ENCODE data around the gene EPHA8.

EPHA8 gene

DNA sequence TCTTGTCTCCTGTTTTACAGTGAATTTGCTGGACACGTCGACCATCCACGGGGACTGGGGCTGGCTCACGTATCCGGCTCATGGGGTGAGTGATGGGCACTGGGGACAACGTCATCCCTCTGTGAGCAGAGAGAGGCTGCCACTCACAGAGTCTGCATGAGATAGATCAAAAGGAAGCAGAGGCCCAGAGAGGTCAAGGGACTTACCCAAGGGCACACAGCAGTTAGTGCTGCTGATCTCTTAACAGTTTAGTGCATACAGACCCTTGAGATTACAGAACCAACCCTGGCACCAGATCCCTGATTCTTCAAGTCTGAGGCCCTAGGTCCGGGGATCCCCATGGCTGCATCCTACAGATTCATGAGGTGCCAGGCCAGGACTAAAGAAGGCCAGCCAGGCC, 6.0 kb downstream of the EPHA8 start:
- TF ChIP-seq, protein P1, sequence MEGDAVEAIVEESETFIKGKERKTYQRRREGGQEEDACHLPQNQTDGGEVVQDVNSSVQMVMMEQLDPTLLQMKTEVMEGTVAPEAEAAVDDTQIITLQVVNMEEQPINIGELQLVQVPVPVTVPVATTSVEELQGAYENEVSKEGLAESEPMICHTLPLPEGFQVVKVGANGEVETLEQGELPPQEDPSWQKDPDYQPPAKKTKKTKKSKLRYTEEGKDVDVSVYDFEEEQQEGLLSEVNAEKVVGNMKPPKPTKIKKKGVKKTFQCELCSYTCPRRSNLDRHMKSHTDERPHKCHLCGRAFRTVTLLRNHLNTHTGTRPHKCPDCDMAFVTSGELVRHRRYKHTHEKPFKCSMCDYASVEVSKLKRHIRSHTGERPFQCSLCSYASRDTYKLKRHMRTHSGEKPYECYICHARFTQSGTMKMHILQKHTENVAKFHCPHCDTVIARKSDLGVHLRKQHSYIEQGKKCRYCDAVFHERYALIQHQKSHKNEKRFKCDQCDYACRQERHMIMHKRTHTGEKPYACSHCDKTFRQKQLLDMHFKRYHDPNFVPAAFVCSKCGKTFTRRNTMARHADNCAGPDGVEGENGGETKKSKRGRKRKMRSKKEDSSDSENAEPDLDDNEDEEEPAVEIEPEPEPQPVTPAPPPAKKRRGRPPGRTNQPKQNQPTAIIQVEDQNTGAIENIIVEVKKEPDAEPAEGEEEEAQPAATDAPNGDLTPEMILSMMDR (IDR thresholded peaks at IDR 0.05): no peak

DNA sequence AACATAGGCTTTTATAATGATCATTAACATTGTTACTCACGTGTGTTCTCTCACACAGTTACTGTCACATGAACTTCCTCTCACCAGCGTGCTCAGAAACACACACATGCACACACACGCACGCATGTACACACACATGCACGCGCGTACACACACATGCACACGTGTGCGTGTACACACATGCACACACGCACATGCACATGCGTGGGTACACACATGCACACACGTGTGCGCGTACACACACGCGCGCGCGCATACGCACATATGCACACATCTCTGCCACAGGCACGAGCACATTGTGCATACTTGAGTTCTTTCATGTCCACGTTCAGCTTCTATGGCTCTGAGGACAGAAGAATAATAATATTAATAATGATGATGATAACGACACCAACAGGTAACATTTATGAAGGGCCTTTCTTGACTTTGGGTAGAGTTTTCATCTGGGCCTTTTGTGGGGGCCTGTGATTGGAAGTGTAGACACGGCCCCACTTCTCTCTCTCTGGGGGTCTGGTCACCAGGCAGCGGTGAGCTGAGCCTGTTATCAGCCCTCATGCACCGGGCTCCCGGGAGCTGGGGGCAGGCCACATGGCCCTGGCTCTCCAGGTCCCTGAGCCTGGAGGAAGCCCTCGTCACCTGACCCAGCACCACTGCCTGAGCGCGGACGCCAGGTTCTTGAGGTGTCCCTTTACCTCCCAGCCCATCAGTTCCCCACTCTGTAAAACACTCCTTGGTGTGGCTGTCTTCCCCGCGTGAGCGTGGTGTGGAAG, 7.0 kb downstream of the EPHA8 start:
- TF ChIP-seq, protein P1 (IDR thresholded peaks at IDR 0.05): no peak

DNA sequence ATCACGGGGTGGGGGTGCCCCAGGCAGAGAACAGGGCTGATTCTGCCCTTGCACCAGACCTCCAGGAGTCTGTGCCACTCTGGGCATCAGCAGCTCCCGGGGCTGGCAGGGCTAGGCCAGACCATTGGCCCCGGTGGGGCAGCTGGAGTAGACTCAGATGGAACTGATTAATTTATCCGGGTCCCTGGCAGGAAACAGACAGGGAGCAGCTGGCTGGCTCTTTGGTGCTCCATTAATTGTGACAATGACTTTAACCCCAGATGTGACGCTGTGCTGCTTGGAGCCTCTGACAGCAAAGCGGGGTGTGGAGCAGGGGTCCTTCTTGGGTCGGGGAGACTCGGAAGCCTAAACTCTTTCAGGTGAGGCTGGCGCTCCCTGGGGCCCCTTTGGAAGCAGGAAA, 9.5 kb downstream of the EPHA8 start:
- TF ChIP-seq, protein P1 (IDR thresholded peaks at IDR 0.05): no peak

DNA sequence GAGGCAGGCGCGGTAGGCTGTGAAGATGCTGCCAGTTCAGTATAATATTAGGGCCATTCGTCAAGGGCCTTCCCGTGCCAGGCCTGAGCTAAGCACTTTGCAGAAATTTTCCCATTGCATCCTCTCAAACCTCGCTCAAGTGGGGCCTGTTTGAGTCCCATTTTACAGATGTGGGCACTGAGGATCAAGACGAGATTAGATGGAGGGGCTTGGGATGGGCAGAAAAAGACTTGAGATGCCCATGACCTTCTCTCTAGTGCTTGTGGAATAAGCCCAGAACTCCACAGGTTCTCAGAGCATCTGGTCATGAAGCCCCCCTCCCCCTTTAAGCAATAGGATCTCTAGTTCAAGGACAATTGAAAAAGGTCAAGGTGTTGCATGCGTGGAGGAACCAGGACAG, 9.9 kb downstream of the EPHA8 start:
- TF ChIP-seq, protein P1 (IDR thresholded peaks at IDR 0.05): no peak

DNA sequence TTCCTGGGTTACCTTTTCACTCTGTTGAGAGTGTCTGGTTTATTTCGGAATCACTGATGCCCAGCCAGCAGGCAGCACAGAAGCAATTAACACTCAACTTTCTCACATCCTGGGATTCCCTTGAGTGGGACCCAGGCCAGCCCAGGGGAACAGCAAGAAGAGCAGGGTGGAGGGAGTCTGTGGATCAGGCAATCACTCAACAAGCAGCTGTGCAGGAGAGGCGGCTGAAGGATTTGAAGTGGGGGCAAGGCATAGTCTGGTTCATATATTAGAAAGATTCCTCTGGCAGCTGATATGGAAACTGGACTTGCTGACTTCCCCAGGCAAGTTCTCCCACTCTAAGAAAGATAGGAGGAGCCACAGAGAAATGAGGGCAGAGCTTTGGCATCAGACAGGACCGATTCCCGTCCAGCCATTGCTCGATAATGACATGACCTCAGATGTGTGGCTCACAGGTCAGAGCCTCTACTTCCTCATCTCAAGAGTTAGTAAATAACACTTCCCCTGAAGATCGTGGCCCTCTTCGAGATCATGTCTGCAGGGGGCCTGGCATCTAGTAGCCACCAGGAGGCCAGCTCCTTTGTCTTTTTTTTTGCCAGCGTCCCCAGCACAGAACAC, 12.4 kb downstream of the EPHA8 start:
- TF ChIP-seq, protein P1 (IDR thresholded peaks at IDR 0.05): no peak

DNA sequence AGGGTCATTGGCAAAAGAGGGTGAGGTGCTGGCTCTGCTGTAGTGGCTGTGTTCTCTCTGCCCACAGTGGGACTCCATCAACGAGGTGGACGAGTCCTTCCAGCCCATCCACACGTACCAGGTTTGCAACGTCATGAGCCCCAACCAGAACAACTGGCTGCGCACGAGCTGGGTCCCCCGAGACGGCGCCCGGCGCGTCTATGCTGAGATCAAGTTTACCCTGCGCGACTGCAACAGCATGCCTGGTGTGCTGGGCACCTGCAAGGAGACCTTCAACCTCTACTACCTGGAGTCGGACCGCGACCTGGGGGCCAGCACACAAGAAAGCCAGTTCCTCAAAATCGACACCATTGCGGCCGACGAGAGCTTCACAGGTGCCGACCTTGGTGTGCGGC, 12.9 kb downstream of the EPHA8 start:
- TF ChIP-seq, protein P1 (IDR thresholded peaks at IDR 0.05): no peak

DNA sequence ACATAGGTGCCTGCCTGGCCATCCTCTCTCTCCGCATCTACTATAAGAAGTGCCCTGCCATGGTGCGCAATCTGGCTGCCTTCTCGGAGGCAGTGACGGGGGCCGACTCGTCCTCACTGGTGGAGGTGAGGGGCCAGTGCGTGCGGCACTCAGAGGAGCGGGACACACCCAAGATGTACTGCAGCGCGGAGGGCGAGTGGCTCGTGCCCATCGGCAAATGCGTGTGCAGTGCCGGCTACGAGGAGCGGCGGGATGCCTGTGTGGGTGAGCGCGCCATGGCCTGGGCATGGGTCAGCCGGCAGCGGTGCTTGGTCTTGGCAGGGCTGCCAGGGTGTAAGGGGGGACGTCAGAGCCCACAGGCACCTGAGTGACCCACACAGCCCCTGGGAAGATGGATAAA, 13.3 kb downstream of the EPHA8 start:
- TF ChIP-seq, protein P1 (IDR thresholded peaks at IDR 0.05): no peak

All from LNCAP (cell line).